Pancreas (tissue), 10 donors: ENCODE measurements around the gene BAIAP3. TPM values are rescaled to one million over a fixed set of nuclear protein-coding genes. Genes with fewer than 3 reads are reported as not detected.
A peak's percentile ranks its signal among the peaks of the same experiment; 100 is the strongest.

Experiments
- ATAC-seq, 4 donors: fragments of 200-7000 bp; cut with Tn5 transposase; one replicate each; pipeline versions ENCODE4 v1.8.0 to v1.9.1; 2020; ENCODE audit warnings: mild to moderate bottlenecking in 4 of 4, moderate library complexity in 4 of 4
- DNase-seq, 6 donors: peaks; one replicate each; pipeline ENCODE4 v3.0.0-alpha.2; 2020
- FAIRE-seq: peaks from 2 replicates; lab custom pipeline; 2012; peaks lifted over from hg19 to GRCh38; lab: Jason Lieb, UNC
- H3K27ac ChIP-seq, 4 donors: fragments of 200-600 bp; sonication (generic); 1 replicate in 3 of 4; 2 replicates in 1 of 4; pipeline versions ENCODE4 v1.5.0 to v1.8.0; 2020
- H3K27me3 ChIP-seq, 4 donors: fragments of 200-600 bp; one replicate each; pipeline ENCODE4 v1.8.0; 2021
- H3K36me3 ChIP-seq, 3 donors: fragments of 200-600 bp; sonication (generic) in 1 of 3; one replicate each; pipeline versions ENCODE4 v1.5.0 to v1.8.0; 2020 to 2021
- H3K4me1 ChIP-seq, 3 donors: fragments of 200-600 bp; one replicate each; pipeline ENCODE4 v1.8.0; 2021
- H3K4me3 ChIP-seq, 4 donors: fragments of 200-600 bp; sonication (generic) in 2 of 4; one replicate each; pipeline versions ENCODE4 v1.5.0 to v1.8.0; 2020 to 2021
- H3K9me3 ChIP-seq, 4 donors: fragments of 200-600 bp; one replicate each; pipeline ENCODE4 v1.8.0; 2021
- WGBS, 2 donors: extraction: QIAGEN DNeasy Blood & Tissue Kit; methylation state at CpG; one replicate each; pipeline ENCODE4 v1.1.7; 2013; 5-methylcytosine and 5-hydroxymethylcytosine counted together
- intact Hi-C, 3 donors: fragments of 100-400 bp; cut with DNase I; formaldehyde crosslinking; loops; one replicate each; pipeline versions ENCODE4 v1.11.1 to v1.14.2; 2022
- polyA plus RNA-seq, 2 donors: library from polyadenylated mRNA; stranded (reverse); fragments of 200-250 nt; gene quantifications; one replicate each; pipeline ENCODE4 v1.2.3, GENCODE V29; 2013
- total RNA-seq, 6 donors: library from RNA; stranded (reverse); fragmentation: NEBNext Ultra II Directional in 4 of 6; extraction: Animal tissue kit (Norgen Biotek cat#: 25700) in 4 of 6; gene quantifications; one replicate each; pipeline versions ENCODE4 v1.2.1 to v1.2.4, GENCODE V29; 2021 to 2023
- TF ChIP-seq, protein P1 (sequence below), 4 donors: fragments of 200-600 bp; sonication (generic) in 3 of 4; IDR thresholded peaks; one replicate each; pipeline versions ENCODE4 v1.5.0 to v1.8.0; 2021; ENCODE audit warnings: antibody characterized with exemption in 4 of 4
- donor health status: healthy with polysubstance abuse.
- donor health status: DM: no; HTN: no; CAD: no; lungs with moderate emphysema.
- donor health status: DM: no; HTN: no; CAD: no.
- donor health status: control.
- donor health status: control.
- donor health status: Bipolar disorder and iron deficiency.
- donor health status: DM: yes; HTN: yes; CAD: no.
- donor health status: DM: no; HTN: no; CAD: no.
- donor health status: DM: no; HTN: no; CAD: no.
- donor health status: DM: yes; HTN: yes; CAD: no.

BAIAP3 gene
- total and polyA plus RNA-seq, 8 donors = 2.1 to 110 (median 12.6) TPM

DNA sequence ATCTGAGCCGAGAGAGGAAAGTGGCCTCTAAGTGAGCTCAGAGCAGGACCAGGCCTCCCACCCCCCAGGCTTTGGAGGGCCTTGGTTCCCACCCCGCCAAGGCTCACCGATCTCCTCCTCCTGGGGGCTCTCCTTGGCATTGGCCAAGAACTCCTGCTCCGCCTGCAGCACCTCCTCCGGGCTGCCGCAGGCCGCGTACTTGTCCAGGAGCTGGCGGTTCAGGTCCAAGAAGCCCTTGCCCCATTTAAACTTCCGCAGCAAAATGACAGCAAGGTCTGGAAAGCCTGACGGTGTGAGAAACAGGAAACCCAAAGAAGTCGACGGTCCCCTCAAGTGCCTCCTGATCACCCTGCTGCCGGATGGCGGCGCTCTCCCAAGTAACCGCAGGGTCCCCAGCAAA, 16.5 kb downstream of the BAIAP3 start:
- DNase-seq (peak in 2 of 6 donors; percentile 25 to 48), FAIRE-seq (no peak), ATAC-seq (no peak)
- TF ChIP-seq, protein P1, sequence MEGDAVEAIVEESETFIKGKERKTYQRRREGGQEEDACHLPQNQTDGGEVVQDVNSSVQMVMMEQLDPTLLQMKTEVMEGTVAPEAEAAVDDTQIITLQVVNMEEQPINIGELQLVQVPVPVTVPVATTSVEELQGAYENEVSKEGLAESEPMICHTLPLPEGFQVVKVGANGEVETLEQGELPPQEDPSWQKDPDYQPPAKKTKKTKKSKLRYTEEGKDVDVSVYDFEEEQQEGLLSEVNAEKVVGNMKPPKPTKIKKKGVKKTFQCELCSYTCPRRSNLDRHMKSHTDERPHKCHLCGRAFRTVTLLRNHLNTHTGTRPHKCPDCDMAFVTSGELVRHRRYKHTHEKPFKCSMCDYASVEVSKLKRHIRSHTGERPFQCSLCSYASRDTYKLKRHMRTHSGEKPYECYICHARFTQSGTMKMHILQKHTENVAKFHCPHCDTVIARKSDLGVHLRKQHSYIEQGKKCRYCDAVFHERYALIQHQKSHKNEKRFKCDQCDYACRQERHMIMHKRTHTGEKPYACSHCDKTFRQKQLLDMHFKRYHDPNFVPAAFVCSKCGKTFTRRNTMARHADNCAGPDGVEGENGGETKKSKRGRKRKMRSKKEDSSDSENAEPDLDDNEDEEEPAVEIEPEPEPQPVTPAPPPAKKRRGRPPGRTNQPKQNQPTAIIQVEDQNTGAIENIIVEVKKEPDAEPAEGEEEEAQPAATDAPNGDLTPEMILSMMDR (IDR thresholded peaks at IDR 0.05) = no peak
- Histone ChIP-seq H3K4me3 (no peak overlapping the region), H3K27me3 (no peaks in the 10 kb centered on the region), H3K36me3 (peaks cover 0 to 13% (median 0%) of the 10 kb centered on the region in 3 donors), H3K4me1 (peaks cover 10 to 21% (median 13%) of the 10 kb centered on the region in 3 donors), H3K9me3 (no peaks in the 10 kb centered on the region), H3K27ac (no peak overlapping the region)
- 94% methylated on average over 16 to 17 of the region's 17 CpGs for WGBS, 2 donors
- intact Hi-C loops = no loop called here

DNA sequence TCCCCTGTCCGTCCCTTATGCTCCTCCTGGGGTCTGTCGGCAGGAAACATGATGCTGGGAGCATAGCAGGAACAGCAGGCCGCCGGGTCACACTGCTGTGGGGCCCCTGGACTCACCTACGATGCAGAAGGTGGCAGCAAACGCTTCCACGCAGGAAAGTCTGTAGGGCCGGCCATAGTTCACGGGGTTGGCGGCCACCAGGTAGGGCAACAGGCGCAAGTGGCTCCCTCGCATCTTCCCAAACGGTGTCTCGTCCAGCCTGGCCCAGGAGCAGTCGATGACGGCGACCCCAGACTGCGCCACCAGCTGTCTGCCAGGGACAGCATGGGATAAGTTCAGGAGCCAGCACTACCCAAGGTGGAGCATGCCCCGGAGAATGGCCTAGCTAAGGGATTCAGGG, 17.2 kb downstream of the BAIAP3 start:
- no peak for ATAC-seq
- peak in 2 of 6 donors; percentile 33 to 70 for DNase-seq
- intact Hi-C loops = no loop called here
- Histone ChIP-seq H3K9me3 (no peaks in the 10 kb centered on the region), H3K27me3 (no peaks in the 10 kb centered on the region), H3K27ac (no peak overlapping the region), H3K4me1 (peaks cover 10 to 21% (median 13%) of the 10 kb centered on the region in 3 donors), H3K36me3 (peaks cover 0 to 13% (median 0%) of the 10 kb centered on the region in 3 donors), H3K4me3 (peak overlapping the region; percentile 93 to 100 (median 98))
- WGBS, 2 donors = 53 to 69% methylated on average over 19 of the region's 19 CpGs
- TF ChIP-seq, protein P1 (IDR thresholded peaks at IDR 0.05) = no peak
- no peak for FAIRE-seq

DNA sequence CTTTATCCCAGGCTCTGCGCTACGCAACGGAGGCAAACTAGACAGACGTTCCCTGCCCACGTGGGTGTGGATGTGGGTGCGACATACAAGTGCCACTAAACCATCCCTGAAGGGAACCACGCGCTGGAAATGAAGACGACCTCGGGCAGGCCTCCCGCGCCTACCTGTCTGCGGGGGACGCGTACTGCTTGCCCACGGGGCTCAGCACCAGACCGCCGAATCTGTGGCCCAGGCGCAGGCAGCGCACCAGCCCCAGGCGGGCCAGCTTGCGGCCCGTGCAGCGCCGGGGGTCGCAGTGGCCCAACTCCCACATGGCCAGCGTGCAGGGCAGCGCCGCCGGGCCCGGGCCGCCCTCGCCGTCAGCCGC, 17.8 kb downstream of the BAIAP3 start:
- intact Hi-C loops = no loop called here
- FAIRE-seq (no peak), ATAC-seq (peak in 2 of 4 donors; percentile 3 to 8), DNase-seq (peak in 1 of 6 donors; percentile 71)
- no peaks in the 10 kb centered on the region for H3K27me3 ChIP-seq
- TF ChIP-seq, protein P1 (IDR thresholded peaks at IDR 0.05) = no peak
- H3K27ac ChIP-seq = peak overlapping the region in 3 of 4 donors; percentile 12 to 50 (median 46)
- H3K4me1 ChIP-seq = peaks cover 10 to 21% (median 13%) of the 10 kb centered on the region in 3 donors
- 0% methylated on average over 30 to 35 of the region's 35 CpGs for WGBS, 2 donors
- H3K4me3 ChIP-seq = peak overlapping the region; percentile 93 to 100 (median 98)
- H3K36me3 ChIP-seq = peaks cover 0 to 13% (median 0%) of the 10 kb centered on the region in 3 donors
- H3K9me3 ChIP-seq = no peaks in the 10 kb centered on the region

- peaks cover 0 to 13% (median 0%) of the 10 kb centered on the region in 3 donors for H3K36me3 ChIP-seq
- WGBS, 2 donors = 0% methylated on average over 71 to 98 of the region's 98 CpGs
- H3K4me1 ChIP-seq = peaks cover 10 to 21% (median 13%) of the 10 kb centered on the region in 3 donors
- no peaks in the 10 kb centered on the region for H3K27me3 ChIP-seq
- peak within 1 kb of the TSS; percentile 93 to 100 (median 98) for H3K4me3 ChIP-seq
- TF ChIP-seq, protein P1 (IDR thresholded peaks at IDR 0.05) = no peak
- H3K27ac ChIP-seq = peak within 1 kb of the TSS in 3 of 4 donors; percentile 12 to 50 (median 46)
- no peak for FAIRE-seq
- no peaks in the 10 kb centered on the region for H3K9me3 ChIP-seq
- DNase-seq = peak; percentile 81 to 96 (median 90)
- peak; percentile 80 to 88 (median 86) for ATAC-seq
- intact Hi-C loops = no loop called here
Observed at GRCh38 chr16:1351582-1352362, 18.3 kb downstream of the BAIAP3 start, which contains the start of the genes GNPTG and TSR3. GNPTG (plus strand) TSS chr16:1351931; CDS start chr16:1351966, 35 bp downstream. TSR3 (minus strand) TSS chr16:1351878; CDS start chr16:1351804, 74 bp downstream.
